ENCODE measurements around the gene BCAS3.

The BCAS3 gene

DNA sequence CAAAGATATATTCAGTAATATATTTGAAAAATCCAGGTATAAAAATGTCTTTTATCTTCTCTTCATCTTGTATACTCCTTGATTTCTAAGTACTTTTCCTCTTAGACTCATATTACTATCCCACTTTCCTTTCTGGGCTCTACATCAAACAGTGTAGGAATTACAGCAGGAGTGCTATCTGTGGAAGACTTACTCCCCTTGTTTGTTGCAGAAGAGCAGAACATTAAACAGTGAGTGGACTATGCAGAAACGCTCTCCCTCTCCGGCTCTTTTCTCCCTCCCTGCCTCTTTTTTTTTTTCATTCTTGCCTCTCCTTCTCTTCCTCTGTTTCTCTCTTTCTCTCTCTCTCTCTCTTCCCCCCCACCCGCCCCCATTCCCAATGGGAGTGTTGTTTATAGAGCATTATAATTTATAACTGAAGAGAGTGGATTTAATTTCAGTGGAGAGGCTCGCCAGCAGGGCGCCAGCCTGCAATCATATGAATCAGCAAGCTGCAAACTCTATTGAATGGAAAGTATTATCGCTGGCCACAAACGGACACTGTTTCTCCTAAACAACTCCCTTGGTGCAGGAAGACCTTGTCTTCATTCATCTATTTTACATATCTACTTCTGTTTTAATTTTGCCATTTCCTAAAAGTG, 479.7 kb downstream of the BCAS3 start:
- peak; percentile 15 for DNase-seq (ENCODE audit: low read depth)

DNA sequence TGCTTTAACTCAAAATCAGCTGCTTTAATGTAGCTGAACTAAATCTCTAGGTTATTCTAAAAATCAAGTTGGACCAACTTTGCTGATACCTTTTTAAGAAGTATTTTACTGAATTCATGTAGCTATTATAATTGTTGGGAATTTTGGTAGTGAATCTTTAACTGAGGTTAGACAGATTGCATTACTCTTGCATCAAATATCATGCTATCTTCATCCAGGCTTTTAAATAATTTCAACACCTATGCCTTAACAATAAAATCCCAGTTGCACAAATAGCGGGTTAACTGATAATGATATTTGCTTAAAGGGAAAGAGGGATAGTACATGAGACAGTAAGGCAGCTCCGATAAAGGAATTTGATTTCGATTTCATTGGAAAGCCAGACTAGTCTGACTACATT, 480.7 kb downstream of the BCAS3 start:
- DNase-seq (ENCODE audit: low read depth) = no peak

DNA sequence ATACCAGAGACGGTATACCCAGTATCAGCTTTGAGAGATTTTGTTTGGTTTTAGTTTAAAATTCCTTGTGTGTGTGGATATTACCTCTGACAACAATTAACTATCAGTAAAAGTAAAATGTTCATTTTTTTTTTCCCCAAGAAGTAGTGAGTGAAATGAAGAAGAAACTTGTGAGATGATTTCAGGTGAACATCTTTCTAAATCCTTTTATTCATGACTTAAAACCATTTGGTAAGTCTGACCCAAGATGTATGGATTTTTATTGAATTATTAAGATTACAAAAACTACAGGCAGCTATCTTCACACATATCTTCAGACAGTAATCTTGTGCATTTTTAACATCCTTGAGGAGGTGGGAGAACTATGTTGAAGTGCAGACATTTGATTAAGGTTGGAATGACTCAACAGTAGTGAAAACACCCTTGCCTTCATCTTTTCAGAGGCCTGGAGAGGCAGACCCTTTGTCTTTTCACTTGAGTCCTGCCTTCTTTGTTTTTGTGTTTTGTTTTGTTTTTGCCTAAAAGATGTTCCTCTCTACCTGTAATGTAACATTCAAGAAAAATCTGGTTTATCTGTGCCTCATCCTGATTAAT, 481.7 kb downstream of the BCAS3 start:
- no peak for DNase-seq (ENCODE audit: low read depth)

DNA sequence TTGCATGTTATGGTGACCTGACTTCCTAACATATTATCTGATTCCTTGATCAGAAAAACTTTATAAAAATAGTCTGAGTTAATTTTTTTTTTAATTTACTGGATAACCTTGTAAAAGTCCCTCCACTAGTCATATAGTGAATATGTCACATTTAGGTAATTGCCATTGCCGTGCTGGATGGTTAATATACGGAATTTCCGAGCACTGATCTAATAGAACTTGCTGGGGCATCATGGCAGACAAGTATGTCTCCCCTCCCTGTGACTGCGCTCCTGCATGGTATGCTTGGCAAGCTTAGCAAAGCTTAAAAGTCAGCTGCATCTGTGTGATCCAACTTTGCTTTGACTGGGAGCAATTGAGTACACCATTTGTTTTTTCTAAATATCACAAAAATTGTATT, 482.6 kb downstream of the BCAS3 start:
- DNase-seq (ENCODE audit: low read depth) = no peak

DNA sequence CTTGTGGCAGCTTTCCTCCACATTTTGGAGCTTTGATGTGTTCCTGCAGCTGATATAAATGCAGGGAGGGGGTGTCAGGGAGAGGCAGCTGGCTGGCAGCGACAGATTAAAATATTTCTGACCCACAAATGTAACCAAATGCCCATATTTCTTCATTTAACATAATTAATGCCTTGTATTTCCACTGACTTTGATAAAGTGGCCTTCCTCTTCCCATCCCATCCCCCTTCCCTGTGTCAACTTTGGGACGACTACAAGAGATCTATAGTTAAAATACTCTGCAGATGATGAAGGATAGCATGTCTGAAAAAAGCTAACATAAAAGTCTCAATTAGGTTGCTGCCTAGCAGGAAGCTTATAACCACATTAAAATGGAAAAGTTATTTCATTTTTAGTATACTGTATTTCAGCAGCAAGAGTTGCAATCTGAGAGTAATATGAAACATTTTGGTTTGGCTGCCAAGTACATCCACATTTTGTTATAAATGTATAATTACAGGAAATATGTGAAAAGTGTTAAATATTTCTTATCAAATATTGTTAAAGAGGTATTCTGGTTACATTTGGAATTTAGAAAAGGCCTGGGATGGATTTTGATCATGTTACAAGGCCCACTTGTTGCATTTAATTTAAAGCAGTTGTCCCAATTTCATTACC, 483.3 kb downstream of the BCAS3 start:
- no peak for DNase-seq (ENCODE audit: low read depth)

DNA sequence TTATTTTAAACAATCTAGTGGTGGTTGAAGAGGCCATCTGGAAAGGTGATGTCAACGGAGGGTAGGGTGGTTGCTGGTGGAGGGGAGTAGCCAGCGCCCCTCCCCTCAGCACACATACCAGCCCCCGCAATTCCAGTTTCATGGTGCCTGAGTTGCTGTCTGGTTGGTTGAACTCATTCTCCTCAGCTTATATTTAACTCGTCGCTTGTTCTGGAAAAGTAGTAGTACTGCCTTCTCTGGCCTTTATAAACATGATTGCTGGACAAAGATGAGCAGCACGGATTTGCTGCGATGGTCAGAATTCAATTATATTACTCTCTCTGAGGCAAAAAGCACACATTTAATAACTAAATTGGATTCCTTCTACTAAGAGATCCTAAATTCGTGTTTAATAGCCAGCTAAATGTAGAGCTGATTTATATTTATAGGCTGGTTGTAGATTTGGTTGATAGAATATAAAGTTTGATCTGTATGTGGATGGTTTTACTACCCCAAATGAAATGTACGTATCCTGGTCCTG, 484.0 kb downstream of the BCAS3 start:
- no peak for DNase-seq (ENCODE audit: low read depth)

DNA sequence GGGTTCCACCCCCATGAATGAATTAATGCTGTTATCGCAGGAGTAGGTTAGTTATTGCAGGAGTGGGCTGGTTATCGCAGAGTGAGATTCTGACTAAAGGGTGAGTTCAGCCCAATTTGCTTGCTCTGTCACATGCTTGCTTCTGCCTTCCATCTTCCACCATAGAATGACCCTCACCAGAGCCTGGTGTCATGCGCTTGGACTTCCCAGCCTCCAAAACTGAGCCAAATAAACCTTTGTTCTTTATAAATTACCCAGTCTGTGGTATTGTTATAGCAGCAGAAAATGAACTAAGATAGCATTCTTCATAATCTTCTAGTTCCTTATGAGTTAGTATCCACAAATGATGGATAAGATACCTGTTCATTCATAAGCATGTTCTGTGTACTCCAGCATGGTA, 486.9 kb downstream of the BCAS3 start:
- DNase-seq (ENCODE audit: low read depth) = no peak

DNA sequence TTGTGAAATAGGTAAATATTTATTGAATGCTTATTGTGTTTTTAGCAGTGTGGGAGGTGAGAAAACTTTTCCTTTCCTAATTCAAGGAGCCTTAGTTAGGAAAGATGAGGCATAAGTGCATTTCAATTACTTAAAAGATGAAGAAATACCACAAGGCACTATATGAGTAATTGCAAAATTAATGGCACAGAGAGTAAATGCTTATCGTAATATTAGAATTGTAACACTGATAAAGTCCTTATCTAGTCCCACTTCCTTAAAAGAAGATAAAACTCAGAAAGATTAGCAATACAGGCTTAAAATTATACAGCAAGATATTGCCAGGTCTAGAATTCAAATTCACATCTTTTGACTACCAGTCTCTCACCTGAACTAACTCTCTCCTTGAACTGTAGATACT, 489.4 kb downstream of the BCAS3 start:
- DNase-seq (ENCODE audit: low read depth) = no peak

DNA sequence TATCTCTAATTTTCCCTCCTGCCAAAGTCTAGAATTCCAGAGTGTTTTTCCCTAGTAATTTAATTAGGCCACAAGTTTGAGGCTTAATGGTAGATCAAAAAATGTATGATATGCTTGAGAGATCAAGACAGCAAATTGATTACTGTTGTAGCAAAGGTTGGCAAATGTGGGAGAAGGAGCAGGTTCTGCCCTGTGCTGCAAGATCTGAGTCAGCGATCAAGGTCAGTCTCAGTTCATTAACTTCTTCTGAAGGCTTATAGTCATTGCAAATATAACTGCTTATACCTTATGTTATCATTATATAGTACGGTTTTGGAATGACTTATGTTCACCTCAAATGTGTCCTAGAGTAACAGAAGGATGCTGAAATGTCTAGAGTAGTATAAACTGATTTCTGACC, 490.9 kb downstream of the BCAS3 start:
- no peak for DNase-seq (ENCODE audit: low read depth)

DNA sequence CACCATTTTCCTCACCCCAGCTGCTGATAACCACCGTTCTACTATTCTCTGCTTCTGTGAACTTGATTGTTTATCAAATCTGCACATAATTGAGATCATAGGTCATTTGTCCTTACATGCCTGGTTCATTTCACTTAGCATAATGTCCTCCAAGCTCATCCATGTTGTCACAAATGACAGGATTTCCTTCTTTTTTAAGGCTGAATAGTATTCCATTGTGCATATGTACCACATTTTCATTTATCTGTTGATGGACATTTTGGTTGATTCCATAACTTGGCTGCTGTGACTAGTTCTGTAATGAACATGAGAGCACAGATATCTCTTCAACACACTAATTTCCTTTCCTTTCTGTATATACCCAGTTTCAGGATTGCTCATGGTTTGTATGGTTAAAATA, 496.7 kb downstream of the BCAS3 start:
- DNase-seq (ENCODE audit: low read depth) = no peak

DNA sequence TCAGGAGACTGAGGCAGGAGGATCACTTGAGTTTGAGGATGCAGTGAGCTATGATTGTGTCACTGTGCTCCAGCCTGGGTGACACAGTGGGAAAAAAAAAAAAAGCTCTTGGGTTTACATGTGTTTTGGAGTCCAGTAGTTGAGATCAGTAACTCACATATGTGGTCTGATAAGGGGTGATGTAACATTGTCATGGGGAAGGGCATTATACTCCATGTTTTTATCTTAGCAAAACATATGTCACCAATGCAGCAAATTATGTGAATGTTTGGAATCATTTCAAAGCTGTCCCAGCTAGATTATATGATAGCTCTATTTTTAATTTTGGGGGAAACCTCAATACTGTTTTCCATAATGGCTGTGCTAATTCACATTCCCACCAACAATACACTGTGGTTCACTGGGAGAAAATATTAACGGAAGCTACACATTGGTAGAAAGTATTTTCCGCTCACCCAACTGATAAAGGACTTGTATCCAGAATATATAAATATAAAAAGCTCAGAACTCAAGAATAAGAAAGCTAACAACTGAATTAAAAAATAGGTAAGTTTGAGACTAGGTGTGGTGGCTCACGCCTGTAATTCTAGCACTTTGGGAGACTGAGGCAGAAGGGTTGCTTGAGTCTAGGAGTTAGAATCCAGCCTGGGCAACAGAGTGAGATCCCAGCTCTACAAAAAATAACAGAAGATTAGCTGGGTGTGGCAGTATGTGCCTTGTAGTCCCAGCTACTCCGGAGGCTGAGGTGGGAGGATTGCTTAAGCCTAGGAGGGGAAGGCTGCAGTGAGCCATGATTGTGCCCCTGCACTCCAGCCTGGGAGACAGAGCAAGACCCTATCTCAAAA, 497.9 kb downstream of the BCAS3 start:
- no peak for DNase-seq (ENCODE audit: low read depth)

DNA sequence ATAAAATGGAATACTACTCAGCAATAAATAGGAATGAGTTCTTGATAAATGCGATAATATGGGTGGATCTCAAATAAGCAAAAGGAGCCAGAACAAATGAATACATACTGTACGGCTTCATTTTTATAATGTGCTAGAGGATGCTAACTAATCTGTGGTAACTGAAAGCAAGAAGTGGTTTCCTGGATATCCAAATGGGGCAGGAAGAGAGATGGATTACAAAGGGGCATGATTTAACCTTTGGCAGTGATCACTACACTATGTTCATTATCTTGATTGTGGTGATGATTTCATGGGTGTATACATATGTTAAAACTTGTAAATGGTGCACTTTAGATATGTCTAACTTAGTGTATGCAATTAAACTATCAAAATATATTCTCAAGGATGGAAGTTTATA, 499.7 kb downstream of the BCAS3 start:
- DNase-seq (ENCODE audit: low read depth) = no peak

DNA sequence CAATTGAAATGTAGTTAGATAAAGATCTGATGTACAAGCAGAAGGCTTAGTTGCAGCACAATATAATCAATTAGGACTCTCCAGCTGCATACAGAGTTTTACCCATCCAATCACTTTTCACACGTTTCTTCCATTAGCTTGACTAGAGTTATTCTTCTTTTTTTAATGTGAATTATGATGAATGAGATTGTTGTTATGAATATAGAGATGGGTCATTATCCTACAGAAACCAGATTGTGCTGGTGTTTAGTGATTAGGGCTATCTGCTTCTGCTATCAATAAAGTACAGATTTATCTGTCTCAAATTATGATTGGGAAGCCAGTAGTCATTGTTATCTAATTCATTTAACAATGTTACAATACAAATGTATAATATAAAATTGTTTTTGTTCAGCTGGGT, 500.6 kb downstream of the BCAS3 start:
- no peak for DNase-seq (ENCODE audit: low read depth)

DNA sequence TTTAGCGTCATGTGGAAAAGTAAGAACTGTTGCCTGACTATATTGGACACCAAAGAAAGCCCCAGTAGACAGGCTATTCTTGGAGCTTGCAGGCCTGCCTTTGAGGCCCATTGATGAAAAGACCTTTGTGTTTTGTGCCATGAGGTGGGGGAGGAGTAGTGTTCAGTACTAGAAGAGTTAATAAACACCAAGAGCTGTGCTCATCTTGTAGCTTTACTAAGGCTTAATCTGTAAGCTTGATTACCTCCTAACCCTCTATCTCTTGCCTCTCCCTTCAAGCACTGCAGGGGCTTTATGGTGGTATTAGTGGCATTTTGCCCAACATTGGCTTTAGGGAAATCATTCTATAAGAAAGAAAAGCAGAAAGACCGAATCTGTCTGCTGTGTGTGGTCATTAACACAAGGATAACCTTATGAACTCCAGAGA, 501.7 kb downstream of the BCAS3 start:
- no peak for DNase-seq (ENCODE audit: low read depth)

DNA sequence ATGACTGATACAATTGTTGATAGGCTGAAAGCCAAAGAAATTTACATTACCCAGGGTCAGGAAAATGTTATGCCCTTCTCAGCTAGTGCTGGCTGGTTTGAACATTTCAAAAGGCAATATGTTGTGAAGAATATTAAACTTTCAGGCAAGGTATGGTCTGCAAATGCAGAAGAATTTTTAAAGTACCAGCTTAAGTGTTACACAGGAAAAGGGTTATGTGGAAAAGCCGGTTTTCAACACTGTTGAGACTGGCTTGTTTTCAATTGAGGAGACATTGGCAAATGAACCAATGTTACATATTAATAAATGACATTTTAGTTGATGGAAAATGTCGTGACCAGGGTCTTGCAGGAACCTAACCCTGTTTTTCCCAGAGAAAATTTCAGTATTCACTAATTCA, 506.1 kb downstream of the BCAS3 start:
- DNase-seq (ENCODE audit: low read depth) = no peak

DNA sequence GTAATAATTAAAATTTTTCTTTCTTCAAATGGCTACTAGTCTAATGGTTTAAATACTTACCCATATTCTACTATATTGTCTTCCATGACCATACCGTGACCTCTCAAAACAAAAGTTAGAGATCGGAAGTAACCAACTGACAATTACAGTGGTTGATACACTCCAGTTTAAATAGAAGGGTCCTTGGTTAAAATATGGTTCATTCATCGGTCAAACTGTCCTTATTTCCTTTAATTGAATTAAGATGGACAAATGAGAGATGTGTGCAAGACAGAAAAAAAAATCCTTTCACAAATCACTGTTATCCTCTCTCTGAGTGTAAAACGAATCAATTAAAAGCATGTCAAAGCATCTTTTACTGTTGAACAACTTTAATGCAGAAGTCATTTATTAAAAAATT, 507.7 kb downstream of the BCAS3 start:
- DNase-seq (ENCODE audit: low read depth) = no peak

DNA sequence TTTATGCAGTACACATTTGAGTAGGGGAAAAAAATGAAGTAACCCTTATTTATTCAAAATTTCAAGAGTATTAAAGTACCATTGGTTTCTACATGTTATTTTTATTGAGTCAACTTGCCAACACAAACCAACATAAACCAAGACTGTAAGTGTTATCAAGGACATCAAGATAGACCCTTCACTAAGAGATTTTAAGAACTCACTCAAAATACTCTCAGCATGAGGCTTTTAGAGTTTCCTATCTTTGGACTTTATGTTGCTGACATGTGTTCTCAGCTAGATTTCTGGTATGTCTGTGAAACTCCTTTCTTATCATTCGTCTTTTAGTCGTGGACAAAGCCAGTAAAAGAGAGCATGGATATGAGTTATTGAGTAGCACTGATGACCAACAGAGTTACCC, 509.4 kb downstream of the BCAS3 start:
- no peak for DNase-seq (ENCODE audit: low read depth)

DNA sequence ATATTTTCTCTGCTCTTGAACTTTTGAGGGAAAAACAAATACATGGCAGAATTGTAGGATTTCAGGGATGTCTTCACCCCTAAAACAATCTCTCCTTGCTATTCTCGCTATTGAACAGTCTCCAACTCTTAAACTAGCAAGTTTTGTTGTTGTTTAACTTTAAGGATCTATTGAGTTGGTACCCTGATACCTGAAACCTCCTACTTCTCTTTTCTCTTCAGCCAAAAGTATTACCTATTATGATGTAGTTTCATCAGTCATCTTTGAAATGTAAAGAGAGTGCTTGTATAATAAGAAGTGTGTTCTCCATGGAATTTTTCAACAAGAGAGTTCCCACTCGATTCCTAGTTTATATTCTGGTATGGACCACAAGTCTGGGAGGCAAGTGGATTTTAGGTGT, 510.4 kb downstream of the BCAS3 start:
- DNase-seq (ENCODE audit: low read depth) = no peak

DNA sequence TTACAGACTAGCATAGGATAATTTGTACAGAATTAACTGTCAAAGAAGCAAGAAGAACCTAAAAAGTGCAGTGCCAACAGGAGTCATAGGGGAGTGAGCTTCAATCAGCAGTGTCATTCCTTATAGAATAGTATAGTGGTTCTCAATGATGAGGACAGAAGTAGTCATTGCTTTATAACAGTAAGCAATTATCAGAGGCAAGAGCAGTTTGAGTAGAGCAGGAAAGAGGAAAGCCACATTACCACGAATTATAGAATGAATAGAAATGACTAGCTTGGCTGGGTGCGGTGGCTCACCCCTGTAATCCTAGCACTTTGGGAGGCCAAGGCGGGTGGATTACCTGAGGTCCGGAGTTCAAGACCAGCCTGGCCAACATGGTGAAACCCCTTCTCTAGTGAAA, 512.3 kb downstream of the BCAS3 start:
- DNase-seq (ENCODE audit: low read depth) = no peak

DNA sequence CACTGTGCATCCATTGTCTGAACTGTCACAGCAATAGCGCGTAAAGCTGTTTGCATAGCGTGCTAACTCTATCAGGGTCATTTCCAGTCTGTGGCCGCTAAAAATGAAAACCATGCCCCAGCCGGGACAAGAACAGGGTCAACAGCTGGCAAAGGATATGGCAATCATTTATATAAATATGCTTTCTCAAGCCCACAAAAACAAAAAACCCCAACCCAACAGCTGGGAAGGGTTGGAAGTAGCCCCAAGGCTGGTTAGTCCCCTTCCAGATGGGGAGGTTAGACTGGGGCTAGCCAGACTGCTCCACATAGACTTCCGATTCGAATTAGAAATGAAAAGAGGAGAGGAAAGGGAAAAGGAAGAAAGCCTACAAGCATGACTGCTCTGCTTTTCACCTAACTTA, 518.7 kb downstream of the BCAS3 start:
- DNase-seq (ENCODE audit: low read depth) = no peak

DNA sequence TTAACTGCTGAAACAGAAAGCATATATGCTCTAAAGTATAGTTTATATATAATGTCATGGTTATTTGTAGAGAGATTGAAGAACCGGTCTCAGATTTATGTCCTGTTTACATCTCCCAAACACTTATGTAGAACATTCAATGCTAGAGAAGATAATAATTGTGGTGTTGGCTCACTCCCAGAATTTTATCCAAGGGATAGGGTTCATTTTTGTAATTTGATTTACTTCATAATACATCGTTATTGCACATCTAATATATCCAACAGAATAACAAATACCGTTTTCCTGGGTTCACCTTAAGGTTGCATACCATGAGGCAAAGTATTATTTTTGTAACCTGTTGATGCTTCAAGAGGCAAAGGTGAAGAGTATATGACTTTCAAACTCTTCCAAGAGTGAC, 519.1 kb downstream of the BCAS3 start:
- no peak for DNase-seq (ENCODE audit: low read depth)

DNA sequence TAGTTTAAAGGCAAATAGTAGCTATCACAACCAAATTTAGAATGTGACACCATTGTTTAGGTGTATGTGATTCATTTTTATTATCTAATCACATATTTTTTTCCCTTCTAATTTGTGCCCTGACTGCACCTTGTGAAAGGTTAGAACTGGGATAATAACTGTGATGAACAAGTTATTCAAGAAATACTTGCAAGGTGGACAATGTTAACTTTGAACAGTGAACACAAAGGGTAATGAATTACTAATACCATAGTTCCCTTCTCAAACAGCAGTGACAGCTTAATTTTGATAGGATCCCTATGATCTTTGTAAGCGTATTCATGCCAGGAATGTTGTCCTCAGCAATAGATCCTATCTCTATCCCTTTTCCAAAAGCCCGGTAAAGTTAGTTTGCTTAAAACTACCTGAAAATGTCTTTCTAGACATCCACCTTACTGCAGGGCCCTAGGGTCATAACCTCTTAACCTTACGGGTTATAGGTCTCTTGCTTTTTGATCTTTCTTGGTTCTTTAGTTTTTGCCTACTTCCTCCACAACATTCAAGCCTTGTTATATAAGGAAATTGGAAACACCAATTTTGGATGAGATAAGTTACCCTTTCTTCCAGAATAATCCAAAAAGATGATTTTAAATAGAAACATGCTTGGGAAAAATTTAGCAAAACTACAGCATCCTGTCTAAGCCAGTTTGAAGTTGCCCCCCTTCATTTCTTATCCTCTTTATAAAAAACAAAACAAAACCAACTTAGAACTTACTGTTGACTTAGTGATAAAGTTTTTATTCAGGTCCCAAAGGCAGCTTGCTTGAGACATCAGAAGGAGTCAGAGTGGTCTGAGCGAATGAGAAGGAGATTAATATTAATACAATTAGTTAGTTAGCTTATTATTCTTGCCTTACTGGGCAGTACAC, 522.0 kb downstream of the BCAS3 start:
- no peak for DNase-seq (ENCODE audit: low read depth)
